Mesenchymal stem cell (in vitro differentiated cells and primary cell): ENCODE data around the gene NIM1K.

Experiments used
- DNase-seq: peaks from one replicate; pipeline ENCODE4 v3.0.0-alpha.2; 2013
- H2AFZ ChIP-seq: one replicate; pipeline ENCODE4 v1.6.1; 2013; ENCODE audit warnings: low read depth, mild to moderate bottlenecking, control low read depth, inconsistent platforms, low read length, moderate library complexity
- H2AK5ac ChIP-seq: 2 replicates; pipeline ENCODE4 v1.6.1; 2013; ENCODE audit warnings: low read length, moderate library complexity, mild to moderate bottlenecking, inconsistent platforms; ENCODE audit not compliant: severe bottlenecking
- H2BK120ac ChIP-seq: one replicate; pipeline ENCODE4 v1.6.1; 2013; ENCODE audit warnings: low read depth, mild to moderate bottlenecking, inconsistent platforms, low read length, moderate library complexity
- H2BK12ac ChIP-seq, 2 experiments: one replicate each; pipeline ENCODE4 v1.6.1; 2013; ENCODE audit warnings: inconsistent platforms in 2 of 2, low read length in 2 of 2, mild to moderate bottlenecking in 2 of 2, moderate library complexity in 2 of 2, control low read depth in 1 of 2
- H2BK15ac ChIP-seq: one replicate; pipeline ENCODE4 v1.6.1; 2013; ENCODE audit warnings: mild to moderate bottlenecking, low read depth, inconsistent platforms; ENCODE audit not compliant: poor library complexity, severe bottlenecking
- H2BK5ac ChIP-seq: 2 replicates; pipeline ENCODE4 v1.6.1; 2013; ENCODE audit warnings: low read depth, mild to moderate bottlenecking, low read length, control low read depth, inconsistent platforms; ENCODE audit not compliant: poor library complexity, severe bottlenecking
- H3K14ac ChIP-seq, 2 experiments: one replicate each; pipeline ENCODE4 v1.6.1; 2013; ENCODE audit warnings: inconsistent platforms in 2 of 2, low read length in 2 of 2, control low read depth in 1 of 2, mild to moderate bottlenecking in 1 of 2, moderate library complexity in 1 of 2
- H3K18ac ChIP-seq, 2 experiments: one replicate each; pipeline ENCODE4 v1.6.1; 2013; ENCODE audit warnings: inconsistent platforms in 2 of 2, low read length in 2 of 2, control low read depth in 1 of 2, low read depth in 1 of 2, mild to moderate bottlenecking in 1 of 2
- H3K23ac ChIP-seq, 2 experiments: one replicate each; pipeline ENCODE4 v1.6.1; 2013; ENCODE audit warnings: inconsistent platforms in 2 of 2, low read length in 2 of 2, mild to moderate bottlenecking in 2 of 2, moderate library complexity in 2 of 2, control low read depth in 1 of 2
- H3K27ac ChIP-seq: 2 replicates; pipeline ENCODE4 v1.5.1; 2013; ENCODE audit warnings: mild to moderate bottlenecking, moderate library complexity, low read length, control low read depth, inconsistent platforms; ENCODE audit not compliant: poor library complexity, severe bottlenecking
- H3K27me3 ChIP-seq, 2 experiments: 2 replicates each; pipeline versions ENCODE4 v1.6.1 to v1.7.0; 2013; ENCODE audit warnings: low read length in 2 of 2, mild to moderate bottlenecking in 2 of 2, moderate library complexity in 2 of 2, control low read depth in 1 of 2, inconsistent platforms in 1 of 2; ENCODE audit not compliant: control insufficient read depth in 1 of 2, insufficient read depth in 1 of 2
- H3K36me3 ChIP-seq, 2 experiments: 2 replicates each; pipeline versions ENCODE4 v1.6.1 to v1.7.0; 2013; ENCODE audit warnings: low read length in 2 of 2, control low read depth in 1 of 2, inconsistent platforms in 1 of 2, low read depth in 1 of 2, mild to moderate bottlenecking in 1 of 2; ENCODE audit not compliant: insufficient read depth in 2 of 2, control insufficient read depth in 1 of 2
- H3K4ac ChIP-seq, 2 experiments: one replicate each; pipeline ENCODE4 v1.6.1; 2013; ENCODE audit warnings: inconsistent platforms in 2 of 2, low read length in 2 of 2, mild to moderate bottlenecking in 2 of 2, moderate library complexity in 2 of 2, control low read depth in 1 of 2, low read depth in 1 of 2
- H3K4me1 ChIP-seq: 2 replicates; pipeline ENCODE4 v1.6.1; 2013; ENCODE audit warnings: low read depth, low read length, control low read depth; ENCODE audit not compliant: control insufficient read depth, insufficient read depth
- H3K4me2 ChIP-seq: 2 replicates; pipeline ENCODE4 v1.6.1; 2013; ENCODE audit warnings: low read length, mild to moderate bottlenecking, inconsistent platforms; ENCODE audit not compliant: poor library complexity, severe bottlenecking
- H3K4me3 ChIP-seq, 2 experiments: 2 replicates each; pipeline versions ENCODE4 v1.5.1 to v1.7.0; 2013; ENCODE audit warnings: low read length in 2 of 2, mild to moderate bottlenecking in 2 of 2, control low read depth in 1 of 2, low read depth in 1 of 2; ENCODE audit not compliant: insufficient read depth in 1 of 2
- H3K79me1 ChIP-seq: replicated peaks from 2 replicates; pipeline ENCODE4 v1.6.1; 2013; ENCODE audit warnings: mild to moderate bottlenecking, control low read depth, low read length, inconsistent platforms; ENCODE audit not compliant: poor library complexity, severe bottlenecking
- H3K9ac ChIP-seq: 2 replicates; pipeline ENCODE4 v1.7.0; 2013; ENCODE audit warnings: mild to moderate bottlenecking, low read length, moderate library complexity
- H3K9me3 ChIP-seq: 2 replicates; pipeline ENCODE4 v1.7.0; 2013; ENCODE audit warnings: mild to moderate bottlenecking, low read length; ENCODE audit not compliant: control insufficient read depth
- H4K8ac ChIP-seq: one replicate; pipeline ENCODE4 v1.6.1; 2013; ENCODE audit warnings: inconsistent platforms, mild to moderate bottlenecking, low read length, moderate library complexity
- H4K91ac ChIP-seq: one replicate; pipeline ENCODE4 v1.6.1; 2013; ENCODE audit warnings: mild to moderate bottlenecking, low read length, inconsistent platforms
- WGBS: methylation state at CpG from one replicate; pipeline ENCODE4 v1.1.7; 2013; ENCODE audit warnings: mixed read lengths; 5-methylcytosine and 5-hydroxymethylcytosine counted together

The NIM1K gene

GRCh38 chr5:43154469-43154868 lies 37.6 kb upstream of the NIM1K start:
- H2BK15ac ChIP-seq, result no peak overlapping the region
- no peak overlapping the region for H3K23ac ChIP-seq
- no peaks in the 10 kb centered on the region for H3K27me3 ChIP-seq
- no peak overlapping the region for H3K4me2 ChIP-seq
- no peaks in the 10 kb centered on the region for H3K4me1 ChIP-seq
- H3K36me3 ChIP-seq, result peaks cover 10 to 14% of the 10 kb centered on the region in 2 experiments
- no peak overlapping the region for H3K14ac ChIP-seq
- H4K91ac ChIP-seq, result no peak overlapping the region
- H3K4me3 ChIP-seq, result no peak overlapping the region
- H3K18ac ChIP-seq, result no peak overlapping the region
- no peak overlapping the region for H4K8ac ChIP-seq
- H2BK12ac ChIP-seq, result no peak overlapping the region
- no peak overlapping the region for H3K4ac ChIP-seq
- H2AFZ ChIP-seq, result no peak overlapping the region
- WGBS, result 97% methylated on average over 4 of the region's 4 CpGs
- peaks cover 49% of the 10 kb centered on the region for H3K79me1 ChIP-seq
- no peak overlapping the region for H2AK5ac ChIP-seq
- no peak overlapping the region for H3K9ac ChIP-seq
- no peaks in the 10 kb centered on the region for H3K9me3 ChIP-seq
- H2BK120ac ChIP-seq, result no peak overlapping the region
- H2BK5ac ChIP-seq, result no peak overlapping the region
- H3K27ac ChIP-seq, result no peak overlapping the region
- DNase-seq, result no peak

DNA sequence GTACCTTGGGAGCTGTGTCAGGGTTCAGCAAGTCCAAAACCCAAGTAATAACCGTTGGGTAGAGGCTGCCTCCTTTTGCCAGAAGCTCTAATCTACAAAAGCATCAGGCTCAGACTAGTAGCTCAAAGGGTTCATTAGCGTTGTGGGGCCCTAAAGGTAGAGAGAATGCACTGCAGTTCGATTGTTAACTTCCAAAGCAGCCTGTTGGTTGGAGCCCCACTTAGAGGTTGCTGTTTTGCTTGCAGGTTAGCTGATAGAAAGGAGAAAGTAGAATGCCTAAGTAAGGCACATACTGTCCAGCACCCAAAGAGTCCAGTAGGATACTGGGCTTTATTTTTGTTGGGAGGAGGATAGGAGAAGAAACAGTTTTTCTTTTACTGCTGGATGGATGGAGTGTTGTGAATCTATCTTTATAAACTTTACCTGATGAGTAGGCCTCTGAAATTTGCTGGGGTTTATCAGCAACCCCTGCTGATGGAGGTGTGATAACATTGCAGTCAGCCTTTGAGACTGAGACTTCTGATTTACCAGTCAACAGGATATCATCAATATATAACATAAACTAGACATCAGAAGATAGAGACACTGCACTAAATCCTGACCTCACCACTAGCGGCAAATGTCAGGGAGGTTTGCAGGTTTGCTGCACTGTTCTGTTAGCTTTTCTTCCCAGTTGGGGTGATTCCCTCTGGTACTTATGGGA lies 36.5 kb upstream of the NIM1K start:
- WGBS, result 80% methylated on average over 3 of the region's 4 CpGs
- Histone ChIP-seq H2AFZ (no peak overlapping the region), H4K8ac (no peak overlapping the region), H3K9ac (no peak overlapping the region), H3K4ac (no peak overlapping the region), H3K14ac (no peak overlapping the region), H3K9me3 (no peaks in the 10 kb centered on the region), H4K91ac (no peak overlapping the region), H2BK12ac (no peak overlapping the region), H3K18ac (no peak overlapping the region), H3K36me3 (peaks cover 8 to 14% of the 10 kb centered on the region in 2 experiments), H2AK5ac (no peak overlapping the region), H3K4me1 (no peaks in the 10 kb centered on the region), H3K23ac (no peak overlapping the region), H2BK5ac (no peak overlapping the region), H2BK15ac (no peak overlapping the region), H3K79me1 (peaks cover 47% of the 10 kb centered on the region), H3K27ac (no peak overlapping the region), H3K27me3 (no peaks in the 10 kb centered on the region), H2BK120ac (no peak overlapping the region), H3K4me3 (no peak overlapping the region), H3K4me2 (no peak overlapping the region)
- no peak for DNase-seq

- H2BK12ac ChIP-seq, result no peak overlapping the region
- H3K4ac ChIP-seq, result no peak overlapping the region
- H3K4me3 ChIP-seq, result no peak overlapping the region
- no peak overlapping the region for H3K23ac ChIP-seq
- H3K9ac ChIP-seq, result peak overlapping the region; percentile 19
- no peak overlapping the region for H4K91ac ChIP-seq
- H3K9me3 ChIP-seq, result no peaks in the 10 kb centered on the region
- no peak overlapping the region for H3K18ac ChIP-seq
- H2BK15ac ChIP-seq, result no peak overlapping the region
- H3K27ac ChIP-seq, result no peak overlapping the region
- DNase-seq, result peak; percentile 17
- no peak overlapping the region for H3K4me2 ChIP-seq
- no peaks in the 10 kb centered on the region for H3K4me1 ChIP-seq
- H3K79me1 ChIP-seq, result peaks cover 43% of the 10 kb centered on the region
- no peak overlapping the region for H2AK5ac ChIP-seq
- peaks cover 9 to 14% of the 10 kb centered on the region in 2 experiments for H3K36me3 ChIP-seq
- no peak overlapping the region for H2BK120ac ChIP-seq
- no peak overlapping the region for H2BK5ac ChIP-seq
- WGBS, result 93% methylated on average over 6 of the region's 6 CpGs
- H4K8ac ChIP-seq, result no peak overlapping the region
- no peaks in the 10 kb centered on the region for H3K27me3 ChIP-seq
- H2AFZ ChIP-seq, result no peak overlapping the region
- no peak overlapping the region for H3K14ac ChIP-seq
Observed at GRCh38 chr5:43156388-43156787, 35.6 kb upstream of the NIM1K start.

GRCh38 chr5:43157068-43157467 lies 35.0 kb upstream of the NIM1K start:
- Histone ChIP-seq H2AFZ (no peak overlapping the region), H3K14ac (no peak overlapping the region), H2BK12ac (no peak overlapping the region), H3K36me3 (peaks cover 5 to 21% of the 10 kb centered on the region in 2 experiments), H2BK15ac (no peak overlapping the region), H3K79me1 (peaks cover 39% of the 10 kb centered on the region), H3K4ac (no peak overlapping the region), H2AK5ac (no peak overlapping the region), H3K4me3 (no peak overlapping the region), H3K27ac (no peak overlapping the region), H3K9me3 (no peaks in the 10 kb centered on the region), H3K9ac (no peak overlapping the region), H3K4me2 (no peak overlapping the region), H2BK120ac (no peak overlapping the region), H4K8ac (no peak overlapping the region), H4K91ac (no peak overlapping the region), H3K4me1 (no peaks in the 10 kb centered on the region), H3K23ac (no peak overlapping the region), H3K27me3 (no peaks in the 10 kb centered on the region), H2BK5ac (no peak overlapping the region), H3K18ac (no peak overlapping the region)
- no peak for DNase-seq
- 90% methylated on average over 1 of the region's 3 CpGs for WGBS
